HEK293 (cell line): ENCODE measurements around the gene CDC42SE2.
"Not testable (repeated sequence)": the region's sequence is repeated elsewhere in the genome, so short reads cannot be mapped to it uniquely, and the experiment has no call there.

ENCODE experiments used
- KLF1 ChIP-seq: fragments of 450-650 bp; formaldehyde crosslinking; IDR thresholded peaks from 2 replicates; pipeline ENCODE4 v1.5.1; 2016; ENCODE audit warnings: missing biosample characterization, missing genetic modification characterization
- PRDM1 ChIP-seq: fragments of 450-650 bp; formaldehyde crosslinking; IDR thresholded peaks from 2 replicates; pipeline ENCODE4; 2016; ENCODE audit warnings: missing biosample characterization, missing genetic modification characterization
- TCF7L2 ChIP-seq: IDR thresholded peaks from 2 replicates; pipeline ENCODE4 v1.6.1; 2011; ENCODE audit warnings: low read depth, mild to moderate bottlenecking, inconsistent platforms, low read length, moderate library complexity, borderline replicate concordance
- YY1 ChIP-seq: fragments of 450-650 bp; formaldehyde crosslinking; IDR thresholded peaks from 2 replicates; pipeline ENCODE4 v1.5.1; 2018; ENCODE audit warnings: missing biosample characterization, missing genetic modification characterization
- ZNF2 ChIP-seq: fragments of 450-650 bp; formaldehyde crosslinking; IDR thresholded peaks from 2 replicates; pipeline ENCODE4 v1.5.1; 2016; ENCODE audit warnings: missing biosample characterization, missing genetic modification characterization
- ZNF350 ChIP-seq: fragments of 450-650 bp; formaldehyde crosslinking; IDR thresholded peaks from 2 replicates; pipeline ENCODE4 v1.5.0; 2017; ENCODE audit warnings: missing biosample characterization, mild to moderate bottlenecking, missing genetic modification characterization
- ZNF571 ChIP-seq: fragments of 450-650 bp; formaldehyde crosslinking; IDR thresholded peaks from 2 replicates; pipeline ENCODE4 v1.5.0; 2017; ENCODE audit warnings: missing biosample characterization, missing genetic modification characterization
- TF ChIP-seq, protein P1 (sequence below): fragments of 450-650 bp; formaldehyde crosslinking; IDR thresholded peaks from 2 replicates; pipeline ENCODE4 v1.5.1; 2016; ENCODE audit warnings: missing biosample characterization, missing genetic modification characterization
- TF ChIP-seq, protein P2 (sequence below): fragments of 450-650 bp; formaldehyde crosslinking; IDR thresholded peaks from 2 replicates; pipeline ENCODE4 v1.5.1; 2016; ENCODE audit warnings: missing biosample characterization, missing genetic modification characterization
- TF ChIP-seq, protein P3 (sequence below): fragments of 450-650 bp; formaldehyde crosslinking; IDR thresholded peaks from 2 replicates; pipeline ENCODE4 v1.5.1; 2016; ENCODE audit warnings: missing biosample characterization, missing genetic modification characterization

DNA sequence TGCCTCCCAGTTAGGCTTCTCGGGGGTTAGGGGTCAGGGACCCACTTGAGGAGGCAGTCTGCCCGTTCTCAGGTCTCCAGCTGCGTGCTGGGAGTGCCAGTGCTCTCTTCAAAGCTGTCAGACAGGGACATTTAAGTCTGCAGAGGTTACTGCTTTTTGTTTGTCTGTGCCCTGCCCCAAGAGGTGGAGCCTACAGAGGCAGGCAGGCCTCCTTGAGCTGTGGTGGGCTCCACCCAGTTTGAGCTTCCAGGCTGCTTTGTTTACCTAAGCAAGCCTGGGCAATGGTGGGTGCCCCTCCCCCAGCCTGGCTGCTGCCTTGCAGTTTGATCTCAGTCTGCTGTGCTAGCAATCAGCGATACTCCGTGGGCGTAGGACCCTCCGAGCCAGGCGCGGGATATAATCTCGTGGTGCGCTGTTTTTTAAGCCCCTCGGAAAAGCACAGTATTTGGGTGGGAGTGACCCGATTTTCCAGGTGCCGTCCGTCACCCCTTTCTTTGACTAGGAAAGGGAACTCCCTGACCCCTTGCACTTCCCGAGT lies 48.5 kb downstream of the CDC42SE2 start:
- TF ChIP-seq, protein P1, sequence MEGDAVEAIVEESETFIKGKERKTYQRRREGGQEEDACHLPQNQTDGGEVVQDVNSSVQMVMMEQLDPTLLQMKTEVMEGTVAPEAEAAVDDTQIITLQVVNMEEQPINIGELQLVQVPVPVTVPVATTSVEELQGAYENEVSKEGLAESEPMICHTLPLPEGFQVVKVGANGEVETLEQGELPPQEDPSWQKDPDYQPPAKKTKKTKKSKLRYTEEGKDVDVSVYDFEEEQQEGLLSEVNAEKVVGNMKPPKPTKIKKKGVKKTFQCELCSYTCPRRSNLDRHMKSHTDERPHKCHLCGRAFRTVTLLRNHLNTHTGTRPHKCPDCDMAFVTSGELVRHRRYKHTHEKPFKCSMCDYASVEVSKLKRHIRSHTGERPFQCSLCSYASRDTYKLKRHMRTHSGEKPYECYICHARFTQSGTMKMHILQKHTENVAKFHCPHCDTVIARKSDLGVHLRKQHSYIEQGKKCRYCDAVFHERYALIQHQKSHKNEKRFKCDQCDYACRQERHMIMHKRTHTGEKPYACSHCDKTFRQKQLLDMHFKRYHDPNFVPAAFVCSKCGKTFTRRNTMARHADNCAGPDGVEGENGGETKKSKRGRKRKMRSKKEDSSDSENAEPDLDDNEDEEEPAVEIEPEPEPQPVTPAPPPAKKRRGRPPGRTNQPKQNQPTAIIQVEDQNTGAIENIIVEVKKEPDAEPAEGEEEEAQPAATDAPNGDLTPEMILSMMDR: not testable (repeated sequence)
- TF ChIP-seq TCF7L2; ZNF2; ZNF350; PRDM1 (tag by site-specific recombination); ZNF571; YY1 (tag by site-specific recombination): not testable (repeated sequence)
- TF ChIP-seq, protein P2, sequence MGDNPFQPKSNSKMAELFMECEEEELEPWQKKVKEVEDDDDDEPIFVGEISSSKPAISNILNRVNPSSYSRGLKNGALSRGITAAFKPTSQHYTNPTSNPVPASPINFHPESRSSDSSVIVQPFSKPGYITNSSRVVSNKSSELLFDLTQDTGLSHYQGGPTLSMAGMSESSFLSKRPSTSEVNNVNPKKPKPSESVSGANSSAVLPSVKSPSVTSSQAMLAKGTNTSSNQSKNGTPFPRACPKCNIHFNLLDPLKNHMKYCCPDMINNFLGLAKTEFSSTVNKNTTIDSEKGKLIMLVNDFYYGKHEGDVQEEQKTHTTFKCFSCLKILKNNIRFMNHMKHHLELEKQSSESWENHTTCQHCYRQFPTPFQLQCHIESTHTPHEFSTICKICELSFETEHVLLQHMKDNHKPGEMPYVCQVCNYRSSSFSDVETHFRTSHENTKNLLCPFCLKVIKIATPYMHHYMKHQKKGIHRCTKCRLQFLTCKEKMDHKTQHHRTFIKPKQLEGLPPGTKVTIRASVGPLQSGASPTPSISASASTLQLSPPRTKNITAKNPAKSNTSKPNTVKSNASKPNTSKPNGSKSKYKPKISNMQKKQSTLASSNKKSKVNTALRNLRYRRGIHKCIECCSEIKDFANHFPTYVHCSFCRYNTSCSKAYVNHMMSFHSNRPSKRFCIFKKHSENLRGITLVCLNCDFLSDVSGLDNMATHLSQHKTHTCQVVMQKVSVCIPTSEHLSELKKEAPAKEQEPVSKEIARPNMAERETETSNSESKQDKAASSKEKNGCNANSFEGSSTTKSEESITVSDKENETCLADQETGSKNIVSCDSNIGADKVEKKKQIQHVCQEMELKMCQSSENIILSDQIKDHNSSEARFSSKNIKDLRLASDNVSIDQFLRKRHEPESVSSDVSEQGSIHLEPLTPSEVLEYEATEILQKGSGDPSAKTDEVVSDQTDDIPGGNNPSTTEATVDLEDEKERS (tag by site-specific recombination): not testable (repeated sequence)
- TF ChIP-seq KLF1 (tag by site-specific recombination): peak; percentile 68
- TF ChIP-seq, protein P3, sequence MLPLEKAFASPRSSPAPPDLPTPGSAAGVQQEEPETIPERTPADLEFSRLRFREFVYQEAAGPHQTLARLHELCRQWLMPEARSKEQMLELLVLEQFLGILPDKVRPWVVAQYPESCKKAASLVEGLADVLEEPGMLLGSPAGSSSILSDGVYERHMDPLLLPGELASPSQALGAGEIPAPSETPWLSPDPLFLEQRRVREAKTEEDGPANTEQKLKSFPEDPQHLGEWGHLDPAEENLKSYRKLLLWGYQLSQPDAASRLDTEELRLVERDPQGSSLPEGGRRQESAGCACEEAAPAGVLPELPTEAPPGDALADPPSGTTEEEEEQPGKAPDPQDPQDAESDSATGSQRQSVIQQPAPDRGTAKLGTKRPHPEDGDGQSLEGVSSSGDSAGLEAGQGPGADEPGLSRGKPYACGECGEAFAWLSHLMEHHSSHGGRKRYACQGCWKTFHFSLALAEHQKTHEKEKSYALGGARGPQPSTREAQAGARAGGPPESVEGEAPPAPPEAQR: not testable (repeated sequence)
